Osteocyte (in vitro differentiated cells): ENCODE data around the gene RAX2. TPM values are rescaled to one million over a fixed set of nuclear protein-coding genes. Genes with fewer than 3 reads are reported as not detected.

Experiments
- DNase-seq: peaks from one replicate; pipeline ENCODE4 v3.0.0; 2021; ENCODE audit warnings: mixed read lengths; ENCODE audit not compliant: unreplicated experiment; ENCODE audit errors: extremely low spot score
- H3K27ac Mint-ChIP-seq: one replicate; pipeline ENCODE4 v1.8.0; 2021; ENCODE audit warnings: mild to moderate bottlenecking, mixed read lengths; ENCODE audit not compliant: unreplicated experiment
- H3K27me3 Mint-ChIP-seq: one replicate; pipeline ENCODE4 v1.8.0; 2021; ENCODE audit warnings: mixed read lengths; ENCODE audit not compliant: unreplicated experiment
- H3K36me3 Mint-ChIP-seq: one replicate; pipeline ENCODE4 v1.8.0; 2021; ENCODE audit warnings: mixed read lengths; ENCODE audit not compliant: unreplicated experiment
- H3K4me1 Mint-ChIP-seq: one replicate; pipeline ENCODE4 v1.8.0; 2021; ENCODE audit warnings: mixed read lengths; ENCODE audit not compliant: unreplicated experiment
- H3K4me3 Mint-ChIP-seq: one replicate; pipeline ENCODE4 v1.8.0; 2021; ENCODE audit warnings: mild to moderate bottlenecking, moderate library complexity, mixed read lengths; ENCODE audit not compliant: unreplicated experiment
- H3K9me3 Mint-ChIP-seq: one replicate; pipeline ENCODE4 v1.8.0; 2021; ENCODE audit warnings: mixed read lengths; ENCODE audit not compliant: unreplicated experiment
- total RNA-seq: library from RNA; stranded (reverse); gene quantifications from 2 replicates; pipeline ENCODE4 v1.2.1, GENCODE V29; 2021
- TF ChIP-seq, protein P1 (sequence below): fragments of 200-600 bp; sonication (generic); IDR thresholded peaks from 2 replicates; pipeline ENCODE4 v1.5.0; 2021; ENCODE audit warnings: antibody characterized with exemption, mild to moderate bottlenecking, moderate library complexity

The RAX2 gene
- total RNA-seq, 1 donor from 2014 or later, result not detected

GRCh38 chr19:3782330-3782729, 10.3 kb upstream of the RAX2 start:
- Mint-ChIP-seq H3K9me3 (peaks cover 10% of the 10 kb centered on the region), H3K4me3 (no peak overlapping the region), H3K36me3 (no peaks in the 10 kb centered on the region), H3K27me3 (peaks cover 21% of the 10 kb centered on the region), H3K4me1 (peaks cover 6% of the 10 kb centered on the region), H3K27ac (no peak overlapping the region)
- TF ChIP-seq, protein P1, sequence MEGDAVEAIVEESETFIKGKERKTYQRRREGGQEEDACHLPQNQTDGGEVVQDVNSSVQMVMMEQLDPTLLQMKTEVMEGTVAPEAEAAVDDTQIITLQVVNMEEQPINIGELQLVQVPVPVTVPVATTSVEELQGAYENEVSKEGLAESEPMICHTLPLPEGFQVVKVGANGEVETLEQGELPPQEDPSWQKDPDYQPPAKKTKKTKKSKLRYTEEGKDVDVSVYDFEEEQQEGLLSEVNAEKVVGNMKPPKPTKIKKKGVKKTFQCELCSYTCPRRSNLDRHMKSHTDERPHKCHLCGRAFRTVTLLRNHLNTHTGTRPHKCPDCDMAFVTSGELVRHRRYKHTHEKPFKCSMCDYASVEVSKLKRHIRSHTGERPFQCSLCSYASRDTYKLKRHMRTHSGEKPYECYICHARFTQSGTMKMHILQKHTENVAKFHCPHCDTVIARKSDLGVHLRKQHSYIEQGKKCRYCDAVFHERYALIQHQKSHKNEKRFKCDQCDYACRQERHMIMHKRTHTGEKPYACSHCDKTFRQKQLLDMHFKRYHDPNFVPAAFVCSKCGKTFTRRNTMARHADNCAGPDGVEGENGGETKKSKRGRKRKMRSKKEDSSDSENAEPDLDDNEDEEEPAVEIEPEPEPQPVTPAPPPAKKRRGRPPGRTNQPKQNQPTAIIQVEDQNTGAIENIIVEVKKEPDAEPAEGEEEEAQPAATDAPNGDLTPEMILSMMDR, result no peak
- no peak for DNase-seq

- H3K27ac Mint-ChIP-seq, result no peak overlapping the region
- TF ChIP-seq, protein P1, result no peak
- H3K9me3 Mint-ChIP-seq, result peaks cover 10% of the 10 kb centered on the region
- no peak overlapping the region for H3K4me3 Mint-ChIP-seq
- H3K4me1 Mint-ChIP-seq, result peaks cover 6% of the 10 kb centered on the region
- no peak for DNase-seq
- H3K27me3 Mint-ChIP-seq, result peaks cover 15% of the 10 kb centered on the region
- H3K36me3 Mint-ChIP-seq, result no peaks in the 10 kb centered on the region
Measured at GRCh38 chr19:3781603-3782002, 9.6 kb upstream of the RAX2 start.

GRCh38 chr19:3780786-3781304, 8.8 kb upstream of the RAX2 start:
- Mint-ChIP-seq H3K9me3 (peaks cover 10% of the 10 kb centered on the region), H3K36me3 (no peaks in the 10 kb centered on the region), H3K4me3 (no peak overlapping the region), H3K27ac (no peak overlapping the region), H3K4me1 (peaks cover 6% of the 10 kb centered on the region), H3K27me3 (peaks cover 14% of the 10 kb centered on the region)
- DNase-seq, result no peak
- TF ChIP-seq, protein P1, result no peak

DNA sequence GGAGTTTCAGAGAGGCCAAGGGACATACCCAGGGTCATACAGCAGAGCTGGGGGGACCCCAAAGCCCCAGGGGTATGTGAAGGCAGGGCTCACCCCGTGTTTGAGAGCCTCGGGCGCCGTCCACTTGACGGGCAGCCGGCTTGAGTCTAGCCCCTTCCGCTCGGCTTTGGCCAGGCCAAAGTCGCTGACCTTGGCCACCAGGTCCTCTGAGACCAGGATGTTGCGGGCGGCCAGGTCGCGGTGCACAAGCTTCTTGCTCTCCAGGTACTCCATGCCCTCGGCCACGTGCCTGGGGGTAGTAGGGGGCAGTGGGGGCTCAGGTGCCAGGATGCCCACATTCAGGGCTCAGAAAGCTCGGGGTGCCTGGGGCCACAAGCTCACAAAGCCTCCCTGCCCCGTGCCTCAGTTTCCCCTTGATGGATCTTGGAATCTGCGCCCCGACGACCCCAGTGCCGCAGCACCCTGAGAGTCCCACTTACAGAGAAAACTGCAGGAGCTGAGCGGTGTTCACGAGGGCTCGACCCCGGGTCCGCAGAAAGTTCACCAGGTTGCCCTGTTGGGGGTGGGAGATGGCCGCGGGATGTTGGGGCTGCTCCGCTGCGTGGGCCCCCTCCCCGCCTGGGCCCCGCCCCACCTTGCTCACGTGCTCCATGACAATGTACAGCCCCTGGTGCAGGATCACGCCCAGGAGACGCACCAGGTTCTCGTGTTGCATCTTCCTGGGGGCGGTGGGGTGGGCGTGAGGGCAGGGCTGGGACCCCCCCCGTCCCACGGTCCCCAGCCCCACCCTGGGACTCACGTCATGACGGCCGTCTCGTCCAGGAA, 7.1 kb upstream of the RAX2 start:
- H3K4me1 Mint-ChIP-seq, result no peaks in the 10 kb centered on the region
- no peak overlapping the region for H3K4me3 Mint-ChIP-seq

More for the DNA sequence above, 7.1 kb upstream of the RAX2 start:
- TF ChIP-seq, protein P1, result no peak
- Mint-ChIP-seq H3K36me3 (no peaks in the 10 kb centered on the region), H3K27me3 (peaks cover 2% of the 10 kb centered on the region), H3K9me3 (peaks cover 10% of the 10 kb centered on the region), H3K27ac (no peak overlapping the region)
- DNase-seq, result no peak
